RWPE1 (cell line): ENCODE results near the gene GGPS1.
A peak's percentile ranks its signal among the peaks of the same experiment; 100 is the strongest.
"Not testable (repeated sequence)": the region's sequence is repeated elsewhere in the genome, so short reads cannot be mapped to it uniquely, and the experiment has no call there.

Experiments used
- CTCF ChIA-PET: fragments of 350-600 bp; sonication (Branson Sonifier 250); formaldehyde crosslinking; extraction: SDS; loops from one replicate; lab custom pipeline; 2021; lab: Yijun Ruan, JAX
- POLR2A ChIA-PET: fragments of 400-600 bp; formaldehyde crosslinking; extraction: SDS; loops from one replicate; lab custom pipeline; 2020; ENCODE audit warnings: antibody characterized with exemption; ENCODE audit not compliant: low non-redundant PET; lab: Yijun Ruan, JAX
- DNase-seq: peaks from one replicate; pipeline ENCODE4 v3.0.0; 2012; ENCODE audit warnings: low spot score
- H3K27ac ChIP-seq: fragments of 450-650 bp; 2 replicates; pipeline ENCODE4 v1.5.1; 2017
- CTCF ChIP-seq: fragments of 450-650 bp; conservative IDR thresholded peaks from 2 replicates; pipeline ENCODE4 v1.5.1; 2017; ENCODE audit warnings: low read depth, mild to moderate bottlenecking

GGPS1 gene

GRCh38 chr1:235302143-235302542 lies 26.2 kb upstream of the GGPS1 start:
- ChIA-PET POLR2A (no interaction called here), CTCF (no interaction called here)
- no peak for TF ChIP-seq CTCF
- DNase-seq = no peak
- H3K27ac ChIP-seq = no peak overlapping the region

- TF ChIP-seq CTCF = no peak
- ChIA-PET POLR2A (no interaction called here), CTCF (no interaction called here)
- DNase-seq = no peak
- H3K27ac ChIP-seq = no peak overlapping the region
Observed at GRCh38 chr1:235304549-235305451, 23.6 kb upstream of the GGPS1 start.

- no peak overlapping the region for H3K27ac ChIP-seq
- POLR2A ChIA-PET = interaction anchor here (0.6 to 0.7 kb wide), 2 partner anchors 21 to 91 kb away, joined by 4 to 13 read pairs; partner anchors contain the start of genes ARID4B and GGPS1
- DNase-seq = no peak
- no peak for TF ChIP-seq CTCF
- CTCF ChIA-PET = interaction anchor here (0.7 kb wide), 2 partner anchors 39 to 88 kb away, joined by 4 to 8 read pairs; no protein-coding TSS in a partner anchor
Observed at GRCh38 chr1:235307158-235308124, 20.9 kb upstream of the GGPS1 start.

- CTCF ChIA-PET, POLR2A ChIA-PET, DNase-seq, H3K27ac ChIP-seq: not testable (repeated sequence)
Observed at GRCh38 chr1:235309206-235309605, 19.2 kb upstream of the GGPS1 start.

GRCh38 chr1:235313262-235313661 lies 15.1 kb upstream of the GGPS1 start:
- DNase-seq = no peak
- H3K27ac ChIP-seq = peak overlapping the region; percentile 47
- CTCF ChIA-PET = interaction anchor here (0.6 to 1.2 kb wide), 2 partner anchors 61 to 69 kb away, joined by 3 to 6 read pairs; no protein-coding TSS in a partner anchor
- TF ChIP-seq CTCF = no peak
- POLR2A ChIA-PET = interaction anchor here (1.2 kb wide), 1 partner anchor 15 kb away, joined by 3 read pairs; the partner anchor contains the start of genes ARID4B and GGPS1

- no peak for TF ChIP-seq CTCF
- no peak overlapping the region for H3K27ac ChIP-seq
- CTCF ChIA-PET = interaction anchor here (0.6 to 1.2 kb wide), 5 partner anchors 12 to 658 kb away, joined by 3 to 6 read pairs (median 4); no protein-coding TSS in a partner anchor
- POLR2A ChIA-PET = interaction anchor here (1.2 kb wide), 1 partner anchor 14 kb away, joined by 3 read pairs; the partner anchor contains the start of genes ARID4B and GGPS1
- no peak for DNase-seq
Observed at GRCh38 chr1:235313931-235314678, 14.3 kb upstream of the GGPS1 start.
